GM21528 (cell line): ENCODE measurements around the gene MARCHF10.

ENCODE experiments used
- ATAC-seq: cut with Tn5 transposase; IDR thresholded peaks from one replicate; pipeline ENCODE4 v1.9.1; 2021; ENCODE audit warnings: mild to moderate bottlenecking, moderate library complexity; ENCODE audit not compliant: unreplicated experiment, low FRiP score

The MARCHF10 gene

DNA sequence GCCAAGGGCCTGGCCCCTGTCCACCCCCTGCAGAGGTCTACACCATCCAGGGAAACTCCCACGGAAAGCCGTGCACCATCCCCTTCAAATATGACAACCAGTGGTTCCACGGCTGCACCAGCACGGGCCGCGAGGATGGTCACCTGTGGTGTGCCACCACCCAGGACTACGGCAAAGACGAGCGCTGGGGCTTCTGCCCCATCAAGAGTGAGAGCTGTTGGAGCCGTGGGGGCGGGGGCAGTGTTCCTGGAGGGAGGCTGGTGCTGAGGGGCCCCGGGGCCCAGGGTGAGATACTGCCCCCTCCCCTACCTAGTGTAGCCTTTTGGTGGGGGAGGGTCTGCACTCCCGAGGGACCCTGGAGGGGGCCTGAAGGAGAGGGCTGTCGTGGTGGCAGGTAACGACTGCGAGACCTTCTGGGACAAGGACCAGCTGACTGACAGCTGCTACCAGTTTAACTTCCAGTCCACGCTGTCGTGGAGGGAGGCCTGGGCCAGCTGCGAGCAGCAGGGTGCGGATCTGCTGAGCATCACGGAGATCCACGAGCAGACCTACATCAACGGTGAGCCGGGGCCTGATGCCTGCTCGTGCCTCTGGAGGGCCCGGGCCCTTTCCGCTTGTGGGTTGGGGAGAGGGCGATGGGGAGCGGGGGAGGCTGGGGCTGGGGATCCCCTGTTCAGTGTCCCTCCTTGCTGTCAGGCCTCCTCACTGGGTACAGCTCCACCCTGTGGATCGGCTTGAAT is 141.9 kb downstream of the MARCHF10 start:
- ATAC-seq = no peak

DNA sequence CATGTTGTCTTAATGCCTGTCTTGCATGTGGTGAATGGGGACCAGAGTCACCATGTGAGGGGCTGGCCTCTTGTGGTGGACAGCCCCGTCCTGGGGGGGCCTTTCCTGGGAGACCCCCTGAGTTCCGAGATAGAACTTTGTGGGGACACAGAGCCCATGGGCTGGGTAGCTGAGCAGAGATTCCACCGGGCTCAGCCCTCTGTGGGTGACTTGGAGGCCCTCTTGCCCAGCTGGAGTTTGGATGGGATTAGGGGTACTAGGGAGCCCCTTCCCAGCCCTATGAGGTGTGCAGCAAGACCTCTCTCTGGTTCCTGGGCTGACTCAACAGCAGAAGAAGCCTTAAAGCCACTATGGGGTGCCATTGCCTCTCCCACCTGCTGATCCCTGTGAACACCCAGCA is 142.5 kb downstream of the MARCHF10 start:
- no peak for ATAC-seq

DNA sequence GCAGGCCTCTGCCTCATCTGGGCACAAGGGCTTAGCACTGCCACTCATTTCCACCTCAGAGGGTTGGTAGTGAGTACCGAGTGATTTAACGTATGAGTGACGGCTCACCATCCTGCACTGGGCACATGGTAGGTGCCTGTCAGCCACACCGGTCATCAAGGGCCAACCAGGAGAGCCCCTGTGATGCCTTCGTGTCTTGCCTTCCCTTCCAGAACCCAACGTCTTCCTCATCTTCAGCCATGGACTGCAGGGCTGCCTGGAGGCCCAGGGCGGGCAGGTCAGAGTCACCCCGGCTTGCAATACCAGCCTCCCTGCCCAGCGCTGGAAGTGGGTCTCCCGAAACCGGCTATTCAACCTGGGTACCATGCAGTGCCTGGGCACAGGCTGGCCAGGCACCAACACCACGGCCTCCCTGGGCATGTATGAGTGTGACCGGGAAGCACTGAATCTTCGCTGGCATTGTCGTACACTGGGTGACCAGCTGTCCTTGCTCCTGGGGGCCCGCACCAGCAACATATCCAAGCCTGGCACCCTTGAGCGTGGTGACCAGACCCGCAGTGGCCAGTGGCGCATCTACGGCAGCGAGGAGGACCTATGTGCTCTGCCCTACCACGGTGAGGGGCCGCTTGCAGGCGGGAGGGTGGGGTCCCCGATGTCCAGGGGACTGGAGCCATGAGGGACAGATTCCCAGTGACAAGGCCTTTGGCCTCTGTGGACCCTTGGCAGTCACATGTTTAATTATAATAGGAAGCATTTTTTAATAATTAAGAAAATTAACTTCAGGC is 143.6 kb downstream of the MARCHF10 start:
- no peak for ATAC-seq

DNA sequence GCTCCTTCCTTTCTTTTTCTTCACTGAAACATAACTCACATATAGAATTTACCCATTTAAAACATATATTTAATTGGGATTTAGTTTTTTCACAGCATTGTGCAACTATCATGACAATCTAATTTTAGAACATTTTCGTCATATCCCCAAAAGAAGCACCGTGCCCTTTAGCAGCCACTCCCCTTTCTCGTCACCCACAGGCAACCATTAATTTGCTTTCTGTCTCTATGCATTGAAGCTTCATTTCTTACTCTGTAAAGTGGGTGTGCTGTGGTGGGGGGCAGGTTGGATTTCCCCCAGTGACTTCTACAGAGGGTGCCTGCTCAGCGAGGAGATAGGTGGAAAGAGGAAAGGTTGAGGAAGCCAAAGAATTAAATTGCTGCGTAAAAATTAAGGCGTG is 144.8 kb downstream of the MARCHF10 start:
- no peak for ATAC-seq

DNA sequence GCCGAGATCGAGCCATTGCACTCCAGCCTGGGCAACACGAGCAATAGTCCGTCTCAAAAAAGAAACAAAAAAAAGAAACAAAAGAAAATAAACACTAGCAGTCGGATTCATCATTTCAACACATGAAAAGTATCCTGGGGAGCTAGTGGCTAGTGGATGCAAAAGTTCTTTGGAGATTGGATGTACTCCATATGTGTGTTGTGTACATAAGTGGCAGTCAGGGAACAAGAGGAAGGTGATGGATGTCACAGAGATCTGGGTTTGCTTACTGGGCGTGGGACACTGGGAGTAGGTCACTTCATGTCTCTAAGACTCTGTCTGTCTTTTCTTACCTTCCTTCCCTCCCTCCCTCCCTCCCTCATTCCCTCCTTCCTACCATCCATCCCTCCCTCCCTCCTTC is 145.3 kb downstream of the MARCHF10 start:
- ATAC-seq = no peak

DNA sequence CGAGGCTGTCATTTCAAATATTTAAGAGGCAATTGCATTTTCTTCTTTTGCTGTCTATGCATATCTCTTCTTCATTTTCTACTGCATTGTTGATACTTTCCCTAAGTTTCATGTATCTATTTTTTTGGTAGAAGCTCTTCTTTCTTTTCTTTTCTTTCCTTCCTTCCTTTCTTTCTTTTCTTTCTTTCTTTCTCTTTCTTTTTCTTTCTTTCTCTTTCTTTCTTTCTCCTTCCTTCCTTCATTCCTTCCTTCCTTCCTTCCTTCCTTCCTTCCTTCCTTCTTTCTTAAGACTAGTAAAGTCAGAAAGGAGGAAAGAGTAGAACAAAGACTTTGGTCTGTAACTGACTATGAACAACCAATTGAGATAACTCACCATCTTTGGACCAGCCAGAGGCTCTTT is 146.8 kb downstream of the MARCHF10 start:
- ATAC-seq = no peak

DNA sequence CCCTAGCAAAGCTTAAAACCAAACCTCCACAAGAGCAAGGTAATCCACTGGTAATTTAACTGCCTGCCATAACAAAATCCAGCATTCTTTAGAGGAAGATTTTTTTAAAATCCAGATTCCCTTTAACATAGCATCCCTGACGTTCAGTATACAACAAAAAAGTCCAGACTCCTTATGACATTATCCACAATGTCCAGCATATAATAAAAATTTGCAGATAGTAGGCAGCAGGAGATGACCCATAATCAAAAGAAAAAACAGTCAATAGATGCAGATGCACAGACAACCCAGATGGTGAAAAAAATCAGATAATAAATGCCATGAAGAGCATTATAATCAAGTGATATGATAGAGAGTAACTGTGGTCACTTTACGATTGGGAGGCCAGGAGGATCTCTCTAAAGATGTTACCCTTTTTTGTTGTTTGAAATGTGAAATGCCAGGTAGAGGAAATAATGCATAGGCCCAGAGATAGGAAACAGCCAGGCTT is 147.4 kb downstream of the MARCHF10 start:
- ATAC-seq = no peak

DNA sequence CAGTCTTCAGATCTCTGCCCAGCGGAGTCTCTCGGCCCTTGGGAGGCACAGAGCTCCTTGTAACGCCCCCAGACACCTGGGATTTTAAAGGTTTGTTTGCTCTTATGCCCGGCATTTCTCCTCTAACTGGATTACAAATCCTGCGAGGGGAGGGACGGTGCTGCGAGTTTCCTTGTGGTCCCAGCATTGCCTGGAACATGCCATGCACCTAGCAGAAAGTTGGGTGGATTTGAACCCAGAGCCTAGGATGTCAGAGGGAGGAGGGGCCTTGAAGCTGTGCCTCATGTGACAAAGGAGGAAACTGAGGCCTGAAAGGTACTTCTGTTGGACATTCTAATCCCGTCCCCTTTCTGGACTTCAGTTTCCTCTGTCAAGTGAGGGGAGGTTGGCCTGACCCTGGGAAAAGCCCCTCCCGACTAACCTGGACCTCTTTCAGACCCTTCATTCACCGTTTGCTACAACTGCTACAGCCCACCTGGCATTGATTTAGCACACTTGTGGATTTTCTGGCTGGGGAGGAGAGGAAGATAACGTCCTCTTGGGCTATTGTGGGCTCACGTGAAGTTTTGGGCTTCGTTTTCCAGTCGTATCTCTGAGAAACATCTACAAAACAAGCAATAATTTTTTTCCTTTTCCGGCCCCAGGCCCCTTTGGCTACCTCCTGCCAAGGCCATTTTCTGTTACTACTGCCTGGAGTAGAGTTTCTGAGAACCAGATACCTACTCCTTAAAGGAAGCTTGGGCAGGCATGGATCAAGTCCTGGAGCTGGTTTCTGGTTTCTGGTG is 149.8 kb downstream of the MARCHF10 start:
- no peak for ATAC-seq

DNA sequence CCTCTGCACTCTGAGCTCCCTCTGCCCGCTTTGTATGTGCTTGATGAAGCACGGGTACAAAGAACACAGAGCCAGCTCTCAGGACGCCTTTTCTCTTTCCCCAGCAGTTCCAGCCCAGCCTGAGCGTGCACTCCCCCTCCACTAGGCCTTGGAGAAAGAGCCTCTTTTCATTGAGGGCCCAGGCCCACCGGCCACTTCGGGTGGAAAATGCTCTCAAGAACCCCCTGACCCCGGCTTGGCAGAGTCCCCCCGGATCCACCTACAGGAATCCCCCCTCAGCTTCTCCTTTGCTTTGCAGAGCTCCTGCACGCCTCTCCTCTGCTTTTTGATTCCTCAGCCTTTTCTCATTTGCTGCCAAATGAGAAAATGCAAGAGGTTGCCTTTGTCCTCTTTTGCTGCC is 150.4 kb downstream of the MARCHF10 start:
- no peak for ATAC-seq

DNA sequence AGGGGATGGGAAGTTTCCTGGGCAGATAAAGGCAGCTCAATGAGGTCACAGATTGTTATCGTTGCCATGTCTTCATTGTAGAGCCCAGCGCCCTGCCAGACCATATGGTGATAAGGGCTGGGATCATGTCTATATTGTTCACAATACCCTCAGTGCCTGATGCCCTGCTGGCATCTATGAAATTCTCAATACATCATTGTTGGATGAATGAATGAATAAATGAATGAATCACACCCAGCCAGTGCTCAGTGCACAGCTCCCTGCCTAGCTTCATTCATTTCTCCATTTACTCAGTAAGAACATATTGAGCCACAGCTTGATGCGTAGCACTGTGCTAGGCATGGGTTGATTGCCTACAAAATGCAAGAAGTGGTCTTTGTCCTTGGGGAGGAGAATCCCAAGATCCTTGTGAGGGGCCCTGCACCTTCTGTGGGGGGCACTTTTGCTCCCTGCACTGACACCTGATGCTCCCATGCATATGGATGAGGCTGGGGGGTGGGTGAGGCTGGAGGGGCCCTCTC is 150.9 kb downstream of the MARCHF10 start:
- no peak for ATAC-seq

DNA sequence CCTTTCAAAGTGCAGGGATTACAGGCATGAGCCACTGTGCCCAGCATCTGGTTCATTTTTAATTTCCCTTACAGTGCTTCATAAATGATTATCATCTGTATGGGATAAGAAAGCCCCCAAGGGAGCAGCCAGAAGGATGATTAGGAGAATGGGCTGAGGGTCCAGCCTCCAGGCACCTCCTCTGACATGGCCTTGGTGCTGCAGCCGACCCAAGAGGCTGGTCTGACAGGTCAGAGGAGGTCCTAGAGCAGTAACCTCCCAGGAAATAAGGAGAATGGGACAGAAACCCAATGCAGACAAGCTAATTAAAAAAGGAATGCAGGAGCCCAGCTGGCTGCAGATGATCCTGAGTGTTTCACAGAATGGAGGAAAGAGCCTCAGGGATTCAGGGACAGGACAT is 151.7 kb downstream of the MARCHF10 start:
- ATAC-seq = no peak

DNA sequence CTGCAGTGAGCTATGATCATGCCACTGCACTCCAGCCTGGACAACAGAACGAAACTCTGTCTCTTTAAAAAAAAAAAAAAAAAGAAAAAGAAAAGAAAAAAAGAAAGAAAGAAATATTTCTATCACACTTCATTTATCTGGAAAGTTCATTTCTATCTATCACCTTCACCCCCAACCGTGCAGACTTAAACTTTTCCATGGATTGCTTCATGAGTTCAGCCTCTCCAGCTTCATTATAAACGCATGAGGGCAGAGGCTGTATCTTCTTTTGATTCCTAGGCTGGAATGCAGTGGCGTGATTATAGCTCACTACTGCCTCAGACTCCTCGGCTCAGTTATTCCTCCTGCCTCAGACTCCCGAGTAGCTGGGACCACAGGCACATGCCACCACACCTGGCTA is 152.5 kb downstream of the MARCHF10 start:
- ATAC-seq = no peak

DNA sequence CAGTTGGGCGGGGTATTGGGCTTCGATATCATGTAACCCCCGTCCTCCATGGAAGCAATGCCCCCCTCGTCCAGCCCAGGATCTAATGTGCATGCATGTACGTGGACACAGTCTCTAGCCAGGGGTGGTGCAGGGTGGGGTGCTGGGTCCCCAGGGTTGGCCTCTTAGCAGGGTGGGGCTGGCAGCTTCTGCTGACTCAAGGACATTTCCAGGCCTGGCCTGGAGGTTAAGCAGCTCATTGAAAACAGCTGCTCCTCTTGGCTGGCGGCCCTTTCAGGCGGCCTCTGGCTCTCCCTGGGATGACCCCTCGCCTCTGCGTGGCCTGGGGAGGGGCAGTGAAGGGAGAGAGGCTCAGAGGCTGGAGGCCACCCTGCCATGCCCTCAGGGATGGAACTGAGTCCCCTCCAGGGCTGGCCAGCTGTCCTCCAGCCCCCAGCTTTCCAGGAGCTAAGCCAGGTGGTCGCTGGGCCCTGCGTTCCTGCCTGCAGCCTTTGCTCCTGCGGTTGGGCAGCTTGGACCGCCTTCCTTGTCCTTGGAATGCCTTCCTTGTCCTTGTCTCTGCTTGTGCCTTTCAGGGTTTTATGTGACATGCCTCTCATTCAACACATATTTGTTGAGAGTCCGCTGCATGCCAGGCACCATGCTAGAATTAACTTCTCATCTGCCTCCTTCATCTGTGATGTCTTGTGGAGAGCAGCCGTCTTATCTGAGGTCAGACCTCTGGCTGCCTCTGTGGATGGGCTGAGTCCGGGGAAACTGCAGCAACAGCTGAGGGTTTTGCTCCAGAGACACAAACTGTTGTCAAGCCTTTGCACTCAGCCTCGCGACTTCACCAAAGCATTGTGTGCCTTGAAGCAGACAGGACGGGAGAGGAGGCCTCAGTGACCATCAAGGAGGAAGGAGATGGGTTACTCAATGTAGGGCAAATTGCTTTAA is 154.0 kb downstream of the MARCHF10 start:
- peak; percentile 9 for ATAC-seq

DNA sequence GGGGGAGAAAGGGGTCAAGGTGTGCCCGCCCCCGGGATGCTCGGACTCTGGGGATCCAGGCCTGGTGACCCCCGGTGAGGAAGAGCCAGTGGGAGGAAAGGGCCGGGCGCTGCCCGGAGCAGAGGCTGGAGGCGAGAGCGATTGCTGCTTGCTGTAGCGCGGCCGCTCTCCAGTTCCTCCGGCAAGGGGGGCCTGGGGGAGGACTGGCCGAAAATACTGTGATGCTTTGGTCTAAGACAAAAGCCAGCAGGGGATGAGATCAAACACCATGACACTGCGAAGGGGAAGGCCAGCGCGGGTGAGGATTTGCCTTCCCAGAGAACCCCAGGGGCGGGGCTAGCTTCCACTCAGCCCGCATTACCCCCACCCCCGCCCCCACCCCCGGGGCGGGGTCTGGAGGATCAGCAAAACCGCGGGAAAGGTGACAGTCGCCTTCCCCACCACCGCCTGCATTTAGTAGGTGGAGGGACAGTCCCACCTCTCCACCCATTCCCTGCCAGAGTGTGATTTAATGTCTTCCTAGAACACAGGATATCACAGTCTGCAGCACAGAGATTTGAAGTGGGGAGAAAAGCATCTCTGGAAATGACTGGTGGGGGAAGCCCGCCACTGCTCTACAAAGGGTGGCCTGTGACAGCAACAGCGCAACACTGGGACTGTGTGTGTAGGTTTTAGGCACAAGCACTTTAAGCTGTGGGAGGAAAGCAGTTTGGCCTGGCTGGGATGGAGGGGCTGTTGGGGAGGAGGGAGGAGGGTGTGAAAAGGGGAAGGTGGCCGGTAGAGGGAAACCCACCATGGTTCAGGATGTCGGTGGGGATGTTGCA is 154.9 kb downstream of the MARCHF10 start:
- peak; percentile 59 for ATAC-seq

DNA sequence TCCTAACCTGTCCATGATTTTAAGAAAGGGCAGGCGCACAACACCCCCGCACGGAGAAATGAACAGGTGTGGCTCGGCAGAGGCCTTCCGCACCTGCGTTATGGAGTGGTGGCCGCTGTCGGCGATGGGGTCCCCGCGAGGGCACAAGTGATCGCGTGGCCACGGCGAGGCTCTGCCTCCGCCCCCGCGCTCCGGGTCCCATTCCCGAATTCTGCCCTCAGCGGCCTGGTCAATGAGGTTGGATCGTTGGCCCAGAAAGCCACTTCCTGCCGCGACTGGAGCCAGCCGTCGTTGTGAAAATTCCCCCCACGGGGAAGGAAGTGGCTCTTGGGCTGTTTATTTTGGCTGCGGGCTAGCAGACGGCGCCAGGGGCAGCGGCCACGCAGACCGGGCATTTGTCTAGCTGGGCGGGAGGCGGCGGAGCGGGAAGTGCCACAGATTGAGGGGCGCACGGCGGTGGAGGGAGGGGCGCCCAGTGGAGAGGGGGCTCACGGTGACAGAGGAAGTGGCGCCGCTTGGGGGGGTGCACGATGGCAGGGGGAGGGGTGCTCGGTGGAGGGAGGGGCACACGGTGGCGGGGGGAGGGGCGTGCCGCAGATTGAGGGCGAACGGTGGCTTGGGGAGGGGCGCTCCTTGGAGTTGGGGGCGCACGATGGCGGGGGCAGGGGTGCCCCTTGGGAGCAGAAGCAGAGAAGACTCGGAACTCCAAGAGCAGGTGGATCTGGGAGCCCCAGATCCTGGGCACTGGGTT is 155.7 kb downstream of the MARCHF10 start:
- ATAC-seq = no peak
